GM19043 (cell line): ENCODE data around the gene ZNF622.
A peak's percentile ranks its signal among the peaks of the same experiment; 100 is the strongest.
"Not testable (repeated sequence)": the region's sequence is repeated elsewhere in the genome, so short reads cannot be mapped to it uniquely, and the experiment has no call there.

ENCODE experiments used
- ATAC-seq: cut with Tn5 transposase; IDR thresholded peaks from one replicate; pipeline ENCODE4 v1.9.1; 2021; ENCODE audit warnings: low read depth; ENCODE audit not compliant: unreplicated experiment

Gene ZNF622

DNA sequence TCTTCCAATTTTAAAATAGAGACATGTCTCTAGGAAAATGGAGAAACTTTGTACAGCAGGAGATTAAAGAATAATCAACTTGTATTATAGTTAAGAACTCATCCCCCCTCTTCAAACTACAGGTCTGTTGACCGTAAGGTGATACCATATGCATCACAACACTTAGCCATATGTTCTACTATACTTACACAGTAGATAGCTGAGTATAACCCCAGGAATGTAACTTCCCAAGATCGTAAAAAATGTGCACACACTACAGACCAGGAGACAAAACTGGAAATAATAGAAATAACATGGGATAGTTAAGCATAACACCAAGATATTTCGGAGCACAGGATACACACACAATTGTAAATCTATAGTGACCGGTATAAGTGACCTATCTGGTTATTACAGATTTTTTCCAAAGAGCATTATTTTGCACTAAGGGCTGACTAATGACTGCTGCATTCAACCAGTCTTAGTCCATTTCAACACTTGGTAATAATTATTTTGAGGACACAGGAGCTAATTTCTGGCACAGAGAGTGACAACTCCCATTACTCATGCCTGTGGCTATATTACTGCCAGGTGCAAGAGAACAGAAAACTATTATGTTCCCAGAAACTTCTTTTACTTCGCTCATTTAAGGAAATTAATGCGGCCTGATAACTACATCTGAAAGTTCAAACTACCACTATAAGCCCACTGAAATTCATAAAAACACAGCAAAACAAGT is 15.4 kb upstream of the ZNF622 start:
- no peak for ATAC-seq

DNA sequence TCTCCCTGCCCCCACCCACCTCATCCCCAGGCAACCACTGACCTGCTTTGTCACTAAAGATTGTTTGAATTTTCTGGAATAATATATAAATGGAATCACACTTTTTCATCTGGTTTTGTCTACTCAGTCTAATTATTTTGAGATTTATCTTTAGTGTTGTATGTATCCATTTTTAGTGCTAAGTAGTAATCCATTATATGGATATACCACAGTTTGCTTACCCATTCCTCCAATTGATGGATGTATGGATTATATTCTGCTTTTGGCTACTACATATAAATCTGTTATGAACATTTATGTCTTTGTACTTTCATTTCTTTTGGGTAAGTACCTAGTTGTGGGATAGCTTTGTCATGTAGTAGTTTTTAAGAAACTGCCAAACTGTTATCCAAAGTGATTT is 14.5 kb upstream of the ZNF622 start:
- no peak for ATAC-seq

DNA sequence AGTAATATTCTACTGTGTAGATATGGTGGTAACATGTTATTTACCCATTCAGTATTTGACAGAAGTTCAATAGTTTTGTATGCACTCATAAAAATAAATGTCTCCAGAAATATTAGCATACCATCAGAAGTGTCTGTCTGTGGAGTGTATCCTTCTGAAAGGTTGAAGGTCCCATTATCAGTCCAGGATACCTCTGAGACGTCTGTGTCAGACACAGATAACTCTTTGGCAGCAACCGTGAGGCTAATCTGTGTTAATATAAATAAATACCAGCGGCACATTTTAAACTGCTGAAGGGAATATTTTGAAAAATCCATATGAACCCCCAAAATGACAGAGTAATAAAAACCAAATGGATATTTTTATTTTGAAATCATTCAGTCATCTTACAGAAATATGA is 11.9 kb upstream of the ZNF622 start:
- no peak for ATAC-seq

DNA sequence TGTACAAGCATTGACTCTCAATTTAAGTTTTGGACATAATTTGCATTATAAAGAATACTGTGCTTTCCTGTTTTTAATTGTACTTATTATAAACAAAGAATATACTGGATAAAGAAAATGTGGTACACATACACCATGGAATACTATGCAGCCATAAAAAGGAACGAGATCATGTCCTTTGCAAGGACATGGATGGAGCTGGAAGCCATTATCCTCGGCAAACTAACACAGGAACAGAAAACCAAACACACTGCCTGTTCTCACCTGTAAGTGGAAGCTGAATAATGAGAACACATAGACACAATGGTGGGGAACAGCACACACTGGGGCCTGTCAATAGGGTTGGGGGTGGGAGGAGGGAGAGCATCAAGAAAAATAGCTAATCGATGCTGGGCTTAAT is 10.8 kb upstream of the ZNF622 start:
- ATAC-seq, result not testable (repeated sequence)

DNA sequence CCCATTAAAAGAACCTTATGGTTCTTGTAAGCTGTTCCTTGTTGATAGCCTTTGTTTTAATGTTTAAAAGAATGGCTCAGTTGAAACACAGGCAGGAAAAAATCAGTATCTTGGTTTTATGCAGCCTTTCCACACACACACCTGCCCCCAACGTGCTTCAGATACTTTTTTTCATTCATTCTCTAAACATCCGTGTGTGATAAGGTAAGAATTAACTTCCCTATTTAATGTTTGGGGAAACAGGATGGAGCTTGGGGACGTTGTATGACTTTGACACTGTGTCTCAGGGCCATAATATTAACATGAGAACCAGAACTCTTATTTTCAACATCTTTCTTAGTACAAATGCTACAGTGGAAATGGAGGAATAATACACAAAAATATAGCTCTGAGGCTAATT is 5.8 kb upstream of the ZNF622 start:
- ATAC-seq, result no peak

DNA sequence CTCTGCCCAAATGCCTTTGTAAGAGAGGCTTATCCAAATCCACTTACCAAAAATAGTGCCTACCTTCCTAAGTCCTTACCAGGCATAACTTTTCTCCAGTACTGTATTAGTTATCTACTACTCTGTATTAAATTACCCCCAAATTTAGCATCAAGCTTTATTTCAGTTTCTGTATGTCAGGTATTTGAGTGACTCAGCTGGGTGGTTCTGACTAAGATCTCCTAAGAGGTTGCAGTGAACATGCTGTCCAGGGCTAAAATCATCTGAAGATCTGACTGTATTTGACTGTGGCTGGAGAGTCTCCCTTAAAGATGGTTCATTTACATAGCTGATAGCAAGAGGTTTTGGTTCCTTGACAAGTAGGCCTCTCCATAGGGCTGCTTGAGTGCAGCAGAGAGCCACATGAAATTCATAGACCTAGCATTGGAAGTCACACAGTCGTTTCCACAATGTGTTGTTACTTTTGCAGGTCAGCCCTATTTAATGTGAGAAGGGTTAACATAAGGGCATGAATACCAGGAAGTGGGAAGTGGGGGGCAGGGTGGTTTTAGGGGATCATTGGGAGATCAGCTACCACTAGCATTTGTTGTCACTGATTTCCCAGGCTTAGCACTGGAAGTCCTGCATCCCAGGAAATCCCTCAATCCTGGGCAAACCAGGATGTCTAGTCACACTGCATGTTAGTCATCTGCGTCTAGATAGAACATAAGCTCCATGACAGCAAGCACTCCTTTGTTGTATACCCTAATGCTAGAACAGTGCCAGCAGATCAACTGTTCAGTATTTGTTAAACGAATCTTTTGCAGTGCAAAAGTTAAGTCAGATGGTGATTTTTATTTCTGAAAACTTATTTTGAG is 2.0 kb upstream of the ZNF622 start:
- ATAC-seq, result peak; percentile 54

DNA sequence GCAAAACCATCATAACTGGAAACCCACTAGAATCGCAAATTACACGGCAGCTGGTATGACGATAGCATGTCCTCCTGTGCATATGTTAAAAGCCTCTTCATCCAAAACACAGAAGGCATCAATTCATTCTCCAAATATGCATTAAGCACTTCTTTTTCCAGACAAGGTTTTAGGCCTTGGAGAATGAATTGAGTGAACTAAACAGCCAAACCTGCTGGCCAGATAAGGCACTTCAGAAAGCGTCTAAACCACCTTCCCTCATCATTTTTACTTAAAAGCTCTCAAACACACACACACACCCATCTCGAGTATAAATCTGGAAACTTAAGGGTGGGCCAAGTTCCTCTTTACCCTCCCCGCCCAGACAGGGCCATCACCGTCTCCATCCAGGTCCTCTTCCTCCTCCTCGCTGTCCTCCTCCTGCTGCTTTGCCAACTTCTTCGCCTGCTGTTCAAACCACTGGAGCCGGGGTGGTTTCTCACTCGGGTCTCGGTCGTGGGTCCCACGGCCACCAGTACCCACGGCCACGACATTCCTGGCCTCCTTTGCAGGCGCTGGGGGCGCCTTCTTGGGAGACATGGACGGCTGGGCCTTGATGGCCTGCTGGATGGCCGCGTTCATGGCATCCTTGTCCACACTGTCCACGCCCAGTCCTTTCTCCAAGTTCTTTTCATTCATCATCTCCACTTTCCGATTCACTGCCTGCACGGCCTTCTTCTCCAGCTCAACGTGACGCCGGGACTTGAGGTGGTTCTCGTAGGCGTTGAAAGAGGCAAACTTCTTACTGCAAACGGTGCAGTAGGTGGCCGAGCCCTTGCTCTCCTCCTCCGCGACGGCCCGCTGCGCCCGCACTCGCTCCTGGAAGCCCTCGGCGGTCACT is 696 bp downstream of the ZNF622 start:
- ATAC-seq, result no peak

DNA sequence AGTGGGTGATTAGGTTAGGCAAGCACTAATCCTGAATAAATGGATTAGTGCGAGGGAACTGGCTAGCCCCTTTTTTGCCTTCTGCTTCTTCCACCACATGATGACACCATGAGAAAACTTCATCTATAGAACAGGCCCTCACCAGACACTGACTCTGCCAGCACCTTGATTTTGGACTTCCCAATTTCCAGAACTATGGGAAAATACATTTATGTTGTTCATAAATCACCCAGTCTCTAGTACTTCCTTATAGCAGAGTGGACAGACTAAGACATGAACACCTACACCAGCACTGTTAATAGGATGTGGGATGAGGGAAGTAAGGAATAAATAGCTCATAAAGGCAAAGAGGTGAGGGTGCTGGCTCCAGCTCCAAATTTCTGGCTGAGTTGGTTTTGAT is 1.4 kb downstream of the ZNF622 start:
- no peak for ATAC-seq

DNA sequence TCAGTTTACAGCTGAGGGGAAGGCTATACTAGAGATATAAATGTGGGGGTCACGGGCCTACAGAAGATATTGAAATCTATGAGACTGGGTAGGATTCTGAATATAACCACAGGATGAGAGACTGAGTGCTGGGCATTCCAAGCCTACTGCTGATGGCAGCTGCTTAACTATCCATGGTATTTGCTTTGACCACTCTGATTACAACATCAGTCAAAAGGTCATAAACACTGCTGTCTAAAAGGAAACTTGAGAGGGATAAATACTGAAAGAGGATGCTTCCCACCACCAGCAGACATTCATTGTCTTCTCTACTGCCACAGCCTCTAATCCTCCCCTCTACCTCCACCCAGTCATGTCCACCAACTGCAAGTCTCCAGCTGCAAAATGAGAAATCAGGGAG is 3.8 kb downstream of the ZNF622 start:
- no peak for ATAC-seq

DNA sequence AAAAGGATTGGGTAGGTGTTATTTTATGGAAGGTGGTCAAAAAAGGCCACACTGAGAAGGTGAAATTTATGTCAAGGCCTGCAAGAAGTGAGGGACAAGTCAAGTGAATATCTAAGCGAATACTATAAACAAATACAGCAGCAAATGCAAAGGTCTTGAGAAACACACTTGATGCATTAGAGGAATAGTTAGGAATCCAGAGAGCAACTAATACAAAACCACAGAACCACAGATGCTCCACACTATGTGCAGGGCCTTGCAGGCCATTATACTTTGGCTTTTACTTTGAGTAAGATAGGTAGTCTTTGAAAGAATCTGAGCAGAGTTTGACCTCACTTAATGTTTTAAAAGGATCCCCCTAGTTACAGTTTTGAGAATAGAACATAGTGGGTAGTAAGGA is 4.6 kb downstream of the ZNF622 start:
- ATAC-seq, result no peak

DNA sequence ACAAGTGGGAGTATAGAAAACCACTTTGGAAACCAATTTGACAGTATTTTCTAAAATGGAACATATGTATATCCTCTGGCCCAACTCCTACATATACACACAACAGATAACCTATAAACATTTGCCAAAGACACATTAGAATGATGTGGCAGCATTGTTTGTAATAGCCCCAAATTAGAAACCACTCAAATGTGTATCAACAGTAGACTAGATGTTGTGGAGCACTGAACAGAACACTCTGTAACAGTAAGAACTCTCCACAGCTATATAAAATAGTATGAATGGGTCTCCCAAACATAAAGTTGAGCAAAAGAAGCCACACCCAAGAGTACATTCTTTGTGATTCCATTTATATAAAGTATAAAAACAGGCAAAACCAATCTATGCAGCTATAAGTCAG is 6.1 kb downstream of the ZNF622 start:
- no peak for ATAC-seq

DNA sequence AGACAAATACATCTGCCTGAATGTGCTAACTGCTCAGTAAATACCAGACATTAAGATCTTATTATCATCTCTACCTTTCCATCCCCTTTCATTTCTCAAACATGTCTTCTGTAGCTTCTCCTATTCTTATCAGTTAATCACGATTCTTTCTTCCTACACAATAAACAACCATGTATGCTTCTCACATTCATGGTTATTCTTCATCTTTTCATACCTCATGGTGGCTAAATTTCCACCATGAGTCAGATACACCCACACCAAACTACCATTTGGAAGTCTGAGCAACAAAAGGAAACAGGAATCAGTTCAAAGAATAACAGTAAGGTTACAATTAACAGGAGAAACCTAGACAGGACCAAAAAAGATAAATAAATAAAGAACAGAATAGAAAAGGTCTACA is 7.7 kb downstream of the ZNF622 start:
- no peak for ATAC-seq

DNA sequence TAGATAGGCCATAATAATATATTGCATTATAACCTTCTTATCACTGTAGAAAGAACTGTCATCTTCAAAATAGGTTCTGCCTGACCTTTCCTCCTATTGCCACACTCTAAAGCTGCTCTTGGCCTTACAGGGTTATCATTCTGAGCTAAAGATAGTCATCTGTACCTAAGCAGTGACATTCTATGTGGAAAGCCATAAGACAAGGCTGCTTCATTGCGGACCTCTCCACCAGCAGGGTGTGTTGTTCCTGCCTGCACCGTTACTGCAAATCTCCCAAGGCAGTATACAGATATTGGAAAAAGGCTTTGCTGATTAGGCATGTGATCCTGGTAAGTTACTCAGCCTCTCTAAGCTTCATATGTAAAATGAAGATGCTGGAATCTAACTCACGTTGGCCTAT is 8.1 kb downstream of the ZNF622 start:
- no peak for ATAC-seq

DNA sequence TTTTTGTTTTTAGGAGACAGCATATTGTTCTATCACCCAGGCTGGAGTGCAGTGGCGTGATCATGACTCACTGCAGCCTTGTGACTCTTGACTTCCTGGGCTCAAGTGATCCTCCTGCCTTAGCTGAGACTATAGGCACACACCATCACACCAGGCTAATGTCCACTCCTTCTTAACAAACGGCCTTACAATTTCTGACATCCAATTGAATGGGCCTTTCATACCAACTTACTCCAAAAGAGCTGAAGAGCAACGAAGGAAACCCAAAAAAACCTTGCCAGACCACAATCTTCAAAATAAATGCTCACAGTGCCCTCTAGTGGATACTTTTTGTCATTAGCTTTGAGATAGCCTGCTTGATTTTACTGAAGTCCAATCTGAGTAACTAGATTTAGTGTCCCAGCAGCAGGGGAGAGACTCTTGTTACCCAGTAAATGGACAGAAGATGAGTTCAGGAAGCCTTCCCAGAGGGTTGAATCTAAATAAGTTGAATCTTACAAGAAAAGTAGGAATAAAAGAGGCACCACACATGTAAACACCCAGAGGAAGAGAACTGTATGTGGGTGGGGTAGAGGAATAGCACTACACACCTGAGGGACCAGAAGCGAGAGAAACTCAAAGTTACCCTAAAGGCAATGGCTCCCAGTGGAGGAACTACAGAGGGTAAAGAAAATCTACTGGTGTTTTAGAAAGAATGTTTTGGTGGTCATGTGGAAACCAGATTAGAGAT is 9.3 kb downstream of the ZNF622 start:
- ATAC-seq, result peak; percentile 73

DNA sequence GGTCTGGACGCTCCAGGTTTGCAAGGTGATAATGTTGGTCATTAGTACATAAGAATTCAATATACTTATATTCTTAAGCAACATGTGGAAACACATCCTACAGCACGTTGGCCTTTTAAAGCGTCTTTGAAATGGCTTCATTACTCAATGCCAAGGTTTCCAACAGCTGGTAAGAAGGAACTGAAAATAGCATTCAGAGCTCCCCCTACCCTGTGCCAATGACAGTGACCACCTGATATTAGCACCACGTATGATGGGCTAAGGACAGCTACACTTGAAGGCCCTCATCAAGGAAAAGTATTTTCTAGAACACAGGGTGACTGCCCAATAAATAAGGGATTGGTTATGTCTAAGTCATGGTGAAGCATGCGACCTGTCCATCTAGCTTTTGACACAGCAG is 9.9 kb downstream of the ZNF622 start:
- no peak for ATAC-seq

DNA sequence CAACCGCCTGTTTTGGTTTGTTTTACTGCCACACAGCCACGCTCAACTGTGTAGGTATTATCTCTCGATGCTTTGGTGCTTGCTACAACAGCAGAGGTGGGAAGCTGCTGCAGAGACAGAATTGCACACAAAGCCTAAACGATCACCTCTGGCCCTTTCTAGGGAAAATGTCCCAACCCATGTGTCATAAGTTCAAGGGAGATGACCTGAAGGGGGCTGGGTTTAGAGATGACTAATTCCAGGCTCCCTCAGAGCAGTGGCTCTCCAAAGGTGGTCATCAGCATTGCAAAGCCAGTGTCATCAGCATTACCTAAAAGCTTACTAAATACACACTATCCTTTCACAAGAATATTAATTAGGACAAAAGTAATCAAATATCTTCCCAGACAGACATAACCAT is 10.9 kb downstream of the ZNF622 start:
- no peak for ATAC-seq

DNA sequence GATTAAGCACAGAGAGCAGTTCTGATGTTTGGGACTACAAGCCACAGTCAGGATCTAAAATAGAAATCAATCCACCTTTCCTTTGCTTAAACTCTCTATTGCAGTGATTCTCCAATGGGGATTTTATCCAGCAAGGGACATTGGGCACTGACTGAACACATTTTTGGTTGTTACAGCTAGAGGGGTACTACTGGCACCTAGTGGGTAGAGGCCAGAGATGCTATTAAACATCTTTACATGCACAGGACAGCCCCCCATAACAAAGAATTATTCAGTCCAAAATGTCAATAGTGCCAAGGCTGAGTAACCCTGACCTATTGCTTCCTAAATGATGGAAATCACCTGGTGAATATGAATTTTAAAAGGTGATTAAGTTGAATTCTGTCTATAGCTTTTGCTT is 12.0 kb downstream of the ZNF622 start:
- no peak for ATAC-seq

DNA sequence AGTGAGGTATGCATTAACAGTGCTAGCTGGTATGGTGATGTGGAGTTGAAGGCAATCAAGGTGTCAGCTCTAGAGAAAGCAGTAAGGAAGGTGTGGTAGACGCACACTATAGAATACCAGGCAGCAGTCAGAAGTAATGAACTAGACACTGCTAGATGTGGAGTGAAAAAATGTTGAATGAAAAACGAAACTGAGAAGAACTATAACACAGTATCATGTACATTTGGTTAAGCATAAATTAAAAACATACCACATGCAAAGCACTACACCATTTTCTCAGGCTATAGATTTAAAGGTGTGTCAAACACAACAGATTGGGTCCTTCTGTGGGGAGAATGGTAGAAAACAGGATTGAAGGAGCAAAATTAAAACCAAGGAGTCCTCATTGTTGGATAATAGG is 15.4 kb downstream of the ZNF622 start:
- no peak for ATAC-seq

DNA sequence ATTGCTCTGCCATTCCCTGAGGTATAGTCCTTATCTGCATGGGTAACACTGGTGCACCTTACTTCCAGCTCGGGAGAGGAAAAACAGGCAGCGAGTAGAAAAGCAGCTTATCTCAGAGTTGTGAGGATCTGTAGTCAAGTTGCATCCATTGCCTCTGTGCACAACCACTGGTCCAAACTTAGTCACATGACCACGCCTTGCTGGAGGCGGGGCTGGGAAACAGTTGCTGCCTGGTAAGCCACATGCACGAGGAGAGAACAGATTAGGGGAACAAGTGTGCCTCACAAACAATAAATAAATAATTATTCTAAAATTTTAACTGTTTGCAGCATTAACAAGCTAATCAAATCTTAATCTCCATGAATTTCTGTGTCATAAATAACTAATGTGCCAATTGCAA is 18.6 kb downstream of the ZNF622 start:
- no peak for ATAC-seq

DNA sequence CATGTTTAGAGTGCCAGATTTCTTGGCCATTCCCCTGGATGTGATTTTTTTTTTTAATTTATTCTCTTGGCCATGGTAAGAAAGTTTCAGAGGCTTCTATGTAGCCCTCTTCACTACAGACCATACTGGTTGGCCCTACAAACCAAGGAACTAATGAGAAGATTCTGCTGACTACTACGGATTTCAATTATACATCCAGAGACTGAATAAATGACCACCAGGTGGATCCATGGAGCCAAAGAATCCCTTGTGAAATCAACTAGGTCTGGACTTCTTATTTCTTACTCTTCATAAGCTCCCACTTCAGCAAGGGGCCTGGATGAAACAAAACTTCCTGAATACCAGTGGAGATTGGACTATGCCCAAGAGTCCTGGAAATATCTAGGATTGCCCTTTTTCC is 27.6 kb downstream of the ZNF622 start:
- no peak for ATAC-seq
